Breast epithelium (tissue), 4 donors: ENCODE data around the gene STAT6. TPM values are rescaled to one million over a fixed set of nuclear protein-coding genes. Genes with fewer than 3 reads are reported as not detected.

Source experiments
- DNase-seq, 2 donors: peaks; one replicate each; pipeline ENCODE4 v3.0.0-alpha.2; 2019; ENCODE audit warnings: low spot score in 2 of 2
- H3K27ac ChIP-seq, 2 donors: fragments of 200-600 bp; sonication (generic) in 1 of 2; one replicate each; pipeline ENCODE4 v1.5.1; 2016 to 2019; ENCODE audit warnings: mild to moderate bottlenecking in 1 of 2
- H3K27me3 ChIP-seq, 2 donors: fragments of 200-600 bp; sonication (generic) in 1 of 2; one replicate each; pipeline versions ENCODE4 v1.5.1 to v1.6.0; 2017 to 2019; ENCODE audit warnings: control low read depth in 1 of 2, mild to moderate bottlenecking in 1 of 2
- H3K36me3 ChIP-seq: fragments of 200-600 bp; one replicate; pipeline ENCODE4 v1.5.1; 2019
- H3K4me1 ChIP-seq, 2 donors: fragments of 200-600 bp; sonication (generic); one replicate each; pipeline ENCODE4 v1.5.1; 2016 to 2019; ENCODE audit warnings: control low read depth in 1 of 2
- H3K4me3 ChIP-seq, 3 donors: fragments of 200-600 bp; sonication (generic); 1 replicate in 2 of 3; 2 replicates in 1 of 3; pipeline ENCODE4 v1.5.1; 2016 to 2019; ENCODE audit warnings: mild to moderate bottlenecking in 3 of 3, moderate library complexity in 2 of 3
- H3K9me3 ChIP-seq, 2 donors: fragments of 200-600 bp; sonication (generic) in 1 of 2; one replicate each; pipeline ENCODE4 v1.5.1; 2016 to 2019; ENCODE audit warnings: control low read depth in 1 of 2
- POLR2A ChIP-seq: fragments of 450-650 bp; IDR thresholded peaks from one replicate; pipeline ENCODE4 v1.6.1; 2016; ENCODE audit warnings: antibody characterized with exemption, mild to moderate bottlenecking, moderate library complexity
- POLR2AphosphoS5 ChIP-seq, 3 donors: sonication (generic); formaldehyde crosslinking; IDR thresholded peaks; one replicate each; pipeline ENCODE4 v1.6.1; 2017; ENCODE audit warnings: antibody characterized with exemption in 3 of 3
- intact Hi-C: fragments of 100-400 bp; cut with DNase I; formaldehyde crosslinking; loops from one replicate; pipeline ENCODE4 v1.15.1; 2023; ENCODE audit warnings: low total_unique reads
- total RNA-seq, 3 donors: library from RNA; depleted of rRNA; stranded (reverse); fragments of >200 nt; gene quantifications; one replicate each; pipeline ENCODE4 v1.1.0, GENCODE V29; 2016
- TF ChIP-seq, protein P1 (sequence below), 3 donors: fragments of 450-650 bp; IDR thresholded peaks; one replicate each; pipeline ENCODE4 v1.5.1; 2016 to 2017; ENCODE audit warnings: antibody characterized with exemption in 3 of 3, mild to moderate bottlenecking in 3 of 3, moderate library complexity in 3 of 3

STAT6 gene
- total RNA-seq, 3 donors from 2014 or later = 139 to 147 (median 146) TPM

DNA sequence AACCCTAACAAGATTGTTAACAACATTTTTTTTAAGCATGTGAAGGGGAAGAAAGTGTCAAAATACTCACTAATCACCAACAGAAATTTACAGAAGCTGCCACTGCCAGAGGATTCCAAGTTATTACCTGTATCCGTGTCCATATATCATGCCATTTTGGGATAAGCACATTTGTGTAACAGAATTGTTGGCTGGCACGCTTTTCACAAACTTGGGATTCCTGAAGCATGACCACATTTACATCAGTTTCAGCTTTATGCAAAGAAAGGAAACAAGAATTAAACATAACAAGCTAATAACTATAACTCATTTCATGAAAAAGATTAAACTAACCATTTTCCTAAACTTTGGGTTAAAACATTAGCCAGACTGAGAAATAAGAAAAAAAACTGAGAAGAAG lies 38.5 kb downstream of the STAT6 start:
- DNase-seq = no peak
- Histone ChIP-seq H3K4me1 (peaks cover 0 to 2% of the 10 kb centered on the region in 2 donors), H3K9me3 (no peaks in the 10 kb centered on the region), H3K4me3 (no peak overlapping the region), H3K36me3 (no peaks in the 10 kb centered on the region), H3K27ac (no peak overlapping the region), H3K27me3 (no peaks in the 10 kb centered on the region)
- TF ChIP-seq POLR2AphosphoS5 (IDR thresholded peaks at IDR 0.05) (no peak), POLR2A (no peak)
- TF ChIP-seq, protein P1, sequence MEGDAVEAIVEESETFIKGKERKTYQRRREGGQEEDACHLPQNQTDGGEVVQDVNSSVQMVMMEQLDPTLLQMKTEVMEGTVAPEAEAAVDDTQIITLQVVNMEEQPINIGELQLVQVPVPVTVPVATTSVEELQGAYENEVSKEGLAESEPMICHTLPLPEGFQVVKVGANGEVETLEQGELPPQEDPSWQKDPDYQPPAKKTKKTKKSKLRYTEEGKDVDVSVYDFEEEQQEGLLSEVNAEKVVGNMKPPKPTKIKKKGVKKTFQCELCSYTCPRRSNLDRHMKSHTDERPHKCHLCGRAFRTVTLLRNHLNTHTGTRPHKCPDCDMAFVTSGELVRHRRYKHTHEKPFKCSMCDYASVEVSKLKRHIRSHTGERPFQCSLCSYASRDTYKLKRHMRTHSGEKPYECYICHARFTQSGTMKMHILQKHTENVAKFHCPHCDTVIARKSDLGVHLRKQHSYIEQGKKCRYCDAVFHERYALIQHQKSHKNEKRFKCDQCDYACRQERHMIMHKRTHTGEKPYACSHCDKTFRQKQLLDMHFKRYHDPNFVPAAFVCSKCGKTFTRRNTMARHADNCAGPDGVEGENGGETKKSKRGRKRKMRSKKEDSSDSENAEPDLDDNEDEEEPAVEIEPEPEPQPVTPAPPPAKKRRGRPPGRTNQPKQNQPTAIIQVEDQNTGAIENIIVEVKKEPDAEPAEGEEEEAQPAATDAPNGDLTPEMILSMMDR (IDR thresholded peaks at IDR 0.05) = no peak
- intact Hi-C loops = loop anchor here (5.0 kb wide), 2 partner anchors 40 to 105 kb away; partner anchors contain the start of gene STAT6

DNA sequence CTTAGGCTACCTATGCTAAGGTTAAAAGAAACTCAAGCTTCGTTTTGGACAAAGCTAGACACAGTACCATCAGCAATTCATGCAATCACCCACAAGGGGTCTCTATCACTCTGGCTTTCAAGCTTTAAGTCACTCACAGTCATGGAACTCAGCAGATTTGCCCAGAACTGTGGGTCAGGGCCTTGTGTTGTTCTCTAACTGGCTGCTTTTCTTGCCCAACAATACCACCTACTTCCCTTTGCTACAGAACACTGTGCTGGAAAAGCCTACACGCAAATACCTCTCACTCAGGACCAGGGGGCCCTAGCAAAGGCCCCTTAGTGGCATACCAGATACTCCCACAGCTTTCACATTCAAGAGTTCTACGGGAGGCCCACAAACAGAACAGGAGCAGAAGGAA lies 41.6 kb downstream of the STAT6 start:
- Histone ChIP-seq H3K9me3 (no peaks in the 10 kb centered on the region), H3K27me3 (no peaks in the 10 kb centered on the region), H3K36me3 (no peaks in the 10 kb centered on the region), H3K27ac (peak overlapping the region; percentile 65 to 67), H3K4me3 (no peak overlapping the region), H3K4me1 (no peaks in the 10 kb centered on the region)
- intact Hi-C loops = no loop called here
- DNase-seq = peak in 1 of 2 donors; percentile 68
- TF ChIP-seq POLR2AphosphoS5 (IDR thresholded peaks at IDR 0.05) (peak in 2 of 3 donors; percentile 70), POLR2A (no peak)
- TF ChIP-seq, protein P1 (IDR thresholded peaks at IDR 0.05) = peak; percentile 92 to 97 (median 95)

DNA sequence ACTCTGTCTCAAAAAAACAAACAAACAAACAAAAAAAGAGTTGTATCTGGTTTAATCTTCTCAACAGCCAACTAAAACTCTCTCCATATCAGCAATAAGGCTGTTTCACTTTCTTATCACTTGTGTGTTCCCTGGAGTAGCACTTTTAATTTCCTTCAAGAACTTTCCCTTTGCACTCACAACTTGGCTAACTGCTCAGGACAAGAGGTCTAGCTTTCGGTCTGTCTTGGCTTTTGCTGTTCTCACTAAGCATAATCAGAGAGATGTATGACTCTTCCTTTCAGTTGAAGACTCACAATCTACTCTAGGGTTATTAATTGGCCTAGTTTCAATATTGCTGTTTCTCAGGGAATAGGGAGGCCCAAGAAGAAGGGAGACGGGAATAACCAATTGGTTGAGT lies 44.9 kb downstream of the STAT6 start:
- intact Hi-C loops = no loop called here
- no peaks in the 10 kb centered on the region for H3K36me3 ChIP-seq
- TF ChIP-seq, protein P1 (IDR thresholded peaks at IDR 0.05) = no peak
- TF ChIP-seq POLR2AphosphoS5 (IDR thresholded peaks at IDR 0.05) (no peak), POLR2A (no peak)
- DNase-seq = no peak
- H3K27ac ChIP-seq = no peak overlapping the region
- H3K4me3 ChIP-seq = no peak overlapping the region
- no peaks in the 10 kb centered on the region for H3K4me1 ChIP-seq
- no peaks in the 10 kb centered on the region for H3K27me3 ChIP-seq
- H3K9me3 ChIP-seq = no peaks in the 10 kb centered on the region

DNA sequence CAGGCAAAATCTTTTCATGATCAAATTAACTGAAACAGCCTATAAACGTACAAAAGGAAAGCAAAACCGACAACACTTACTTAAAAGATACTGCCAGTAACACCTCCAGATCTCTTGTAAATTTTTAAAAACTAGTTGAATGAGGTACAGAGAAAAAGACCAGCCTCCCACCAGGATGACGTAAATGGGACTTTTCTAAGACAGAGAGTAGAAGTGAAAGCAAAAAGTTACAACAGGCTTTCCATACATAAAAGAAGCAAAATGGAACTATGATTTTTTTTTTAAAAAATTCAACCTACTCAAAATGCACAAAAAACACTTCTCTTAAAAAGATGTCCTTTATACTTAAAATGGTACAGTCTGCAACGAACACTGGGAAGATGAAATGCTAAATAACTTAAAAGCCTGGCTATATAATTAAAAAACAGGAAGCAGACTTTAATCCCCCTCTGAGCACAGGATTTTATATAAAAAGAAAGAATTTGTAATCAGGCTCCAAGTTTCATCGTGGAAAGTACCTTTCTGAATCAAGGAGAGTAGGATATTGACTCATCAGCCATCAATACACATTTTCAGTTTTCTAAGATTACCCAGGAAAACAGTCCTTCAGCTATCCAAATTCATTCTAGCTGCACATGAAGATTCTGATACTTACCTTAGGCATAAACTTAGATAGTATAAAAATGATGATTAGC lies 47.0 kb downstream of the STAT6 start:
- DNase-seq = no peak
- TF ChIP-seq POLR2A (no peak), POLR2AphosphoS5 (IDR thresholded peaks at IDR 0.05) (no peak)
- TF ChIP-seq, protein P1 (IDR thresholded peaks at IDR 0.05) = no peak
- no peaks in the 10 kb centered on the region for H3K9me3 ChIP-seq
- no peaks in the 10 kb centered on the region for H3K27me3 ChIP-seq
- no peaks in the 10 kb centered on the region for H3K4me1 ChIP-seq
- H3K36me3 ChIP-seq = peaks cover 5% of the 10 kb centered on the region
- no peak overlapping the region for H3K4me3 ChIP-seq
- intact Hi-C loops = no loop called here
- H3K27ac ChIP-seq = no peak overlapping the region

DNA sequence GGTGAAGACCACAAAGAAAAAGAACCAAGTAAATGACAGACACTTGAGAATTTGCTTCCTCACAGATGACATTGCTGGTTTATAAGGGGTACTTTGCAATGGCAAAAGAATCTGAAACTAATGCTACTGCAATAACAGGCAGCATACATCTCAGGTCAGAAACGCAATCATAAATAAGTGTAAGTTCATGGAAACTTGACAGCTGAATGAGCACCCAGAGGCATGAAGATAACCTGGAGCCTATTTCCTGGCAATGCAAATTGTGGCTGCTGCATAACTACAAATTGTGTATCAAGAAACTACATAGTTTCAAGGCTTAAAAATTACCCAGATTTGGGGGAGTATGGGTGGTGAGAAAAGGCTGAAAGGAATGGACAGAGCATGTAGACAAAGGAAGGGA lies 52.7 kb downstream of the STAT6 start:
- TF ChIP-seq, protein P1 (IDR thresholded peaks at IDR 0.05) = no peak
- TF ChIP-seq POLR2AphosphoS5 (IDR thresholded peaks at IDR 0.05) (no peak), POLR2A (no peak)
- no peak for DNase-seq
- Histone ChIP-seq H3K27me3 (no peaks in the 10 kb centered on the region), H3K27ac (no peak overlapping the region), H3K4me3 (no peak overlapping the region), H3K4me1 (no peaks in the 10 kb centered on the region), H3K36me3 (peaks cover 5% of the 10 kb centered on the region), H3K9me3 (no peaks in the 10 kb centered on the region)
- intact Hi-C loops = no loop called here
